GM10248 (cell line): ENCODE data around the gene OR4A15.

Source experiments
- CTCF ChIA-PET: fragments of 300-600 bp; sonication (Branson Sonifier 250); formaldehyde crosslinking; extraction: SDS; loops from one replicate; lab custom pipeline; 2021; ENCODE audit warnings: antibody characterized with exemption; lab: Yijun Ruan, JAX
- POLR2A ChIA-PET: fragments of 350-650 bp; sonication (Branson Sonifier 250); formaldehyde crosslinking; extraction: SDS; loops from one replicate; lab custom pipeline; 2020; ENCODE audit warnings: antibody characterized with exemption; lab: Yijun Ruan, JAX
- DNase-seq: peaks from one replicate; pipeline ENCODE4 v3.0.0; 2012; ENCODE audit errors: extremely low spot score
- CTCF ChIP-seq: IDR thresholded peaks from 2 replicates; pipeline ENCODE4 v1.5.1; 2012; ENCODE audit warnings: mild to moderate bottlenecking, low read depth; ENCODE audit errors: extremely low read depth, missing control alignments, control extremely low read depth

OR4A15 gene

GRCh38 chr11:55367674-55368073, at the start of gene OR4A15:
Gene OR4A15, plus strand, starts transcription at chr11:55367974. Its CDS starts 0 bp downstream, at chr11:55367974.
- ChIA-PET CTCF (no interaction called here), POLR2A (no interaction called here)
- TF ChIP-seq CTCF: no peak
- DNase-seq: no peak

- POLR2A ChIA-PET: no interaction called here
- no peak for TF ChIP-seq CTCF
- CTCF ChIA-PET: interaction anchor here (1.1 kb wide), 1 partner anchor 170 kb away, joined by 3 read pairs; no protein-coding TSS in a partner anchor
- DNase-seq: no peak
Observed at GRCh38 chr11:55324500-55324899, 43.3 kb upstream of the OR4A15 start.

- ChIA-PET POLR2A (no interaction called here), CTCF (interaction anchor here (1.0 kb wide), 1 partner anchor 9 kb away, joined by 3 read pairs; no protein-coding TSS in a partner anchor)
- TF ChIP-seq CTCF: no peak
- no peak for DNase-seq
Observed at GRCh38 chr11:55342901-55343300, 24.9 kb upstream of the OR4A15 start, which contains the start of gene OR4A16. Gene OR4A16, plus strand, starts transcription at chr11:55343201. Its CDS starts 0 bp downstream, at chr11:55343201.

- DNase-seq: no peak
- ChIA-PET POLR2A (no interaction called here), CTCF (no interaction called here)
- no peak for TF ChIP-seq CTCF
Observed at GRCh38 chr11:55345306-55345705, 22.5 kb upstream of the OR4A15 start.

GRCh38 chr11:55349032-55349431, 18.7 kb upstream of the OR4A15 start:
- ChIA-PET CTCF (interaction anchor here (1.2 kb wide), 1 partner anchor 22 kb away, joined by 3 read pairs; no protein-coding TSS in a partner anchor), POLR2A (no interaction called here)
- DNase-seq: no peak
- TF ChIP-seq CTCF: no peak

GRCh38 chr11:55357560-55358184, 10.1 kb upstream of the OR4A15 start:
- ChIA-PET POLR2A (no interaction called here), CTCF (interaction anchor here (1.7 kb wide), 1 partner anchor 11 kb away, joined by 4 read pairs; no protein-coding TSS in a partner anchor)
- TF ChIP-seq CTCF: no peak
- DNase-seq: no peak
